Osteoblast (primary cell): Measurements from ENCODE around the gene DFFB. TPM values are rescaled to one million over a fixed set of nuclear protein-coding genes. Genes with fewer than 3 reads are reported as not detected.

ENCODE experiments used
- DNase-seq: peaks from one replicate; pipeline ENCODE4 v3.0.0; 2011; ENCODE audit warnings: low spot score, mixed read lengths; ENCODE audit not compliant: insufficient read length; ENCODE audit errors: missing footprints
- H2AFZ ChIP-seq: 2 replicates; pipeline ENCODE4 v1.6.0; 2011; ENCODE audit warnings: mild to moderate bottlenecking, low read length
- H3K27ac ChIP-seq: 2 replicates; pipeline ENCODE4 v1.5.1; 2011; ENCODE audit warnings: mild to moderate bottlenecking, low read depth, low read length, moderate library complexity
- H3K27me3 ChIP-seq: 2 replicates; pipeline ENCODE4 v1.6.0; 2012; ENCODE audit warnings: mild to moderate bottlenecking, control low read depth, inconsistent platforms, low read length, moderate library complexity; ENCODE audit not compliant: insufficient read depth
- H3K36me3 ChIP-seq: 2 replicates; pipeline ENCODE4 v1.5.1; 2011; ENCODE audit warnings: mild to moderate bottlenecking, low read length, control low read depth, moderate library complexity; ENCODE audit not compliant: insufficient read depth
- H3K4me1 ChIP-seq: 2 replicates; pipeline ENCODE4 v1.5.1; 2011; ENCODE audit warnings: mild to moderate bottlenecking, low read length, control low read depth, moderate library complexity; ENCODE audit not compliant: insufficient read depth
- H3K4me2 ChIP-seq: 2 replicates; pipeline ENCODE4 v1.6.0; 2011; ENCODE audit warnings: mild to moderate bottlenecking, low read length; ENCODE audit not compliant: insufficient read depth
- H3K4me3 ChIP-seq: fragments of 200-600 bp; sonication (generic); 3 replicates; pipeline ENCODE4 v1.5.1; 2012; ENCODE audit warnings: mild to moderate bottlenecking, low read length, inconsistent platforms; ENCODE audit not compliant: insufficient read depth
- H3K79me2 ChIP-seq: 2 replicates; pipeline ENCODE4 v1.6.0; 2012; ENCODE audit warnings: mild to moderate bottlenecking, low read length, control low read depth, inconsistent platforms; ENCODE audit not compliant: insufficient read depth
- H3K9me3 ChIP-seq: 2 replicates; pipeline ENCODE4 v1.5.1; 2011; ENCODE audit warnings: low read depth, low read length, control low read depth
- H4K20me1 ChIP-seq: 2 replicates; pipeline ENCODE4 v1.6.0; 2012; ENCODE audit warnings: mild to moderate bottlenecking, low read length, control low read depth; ENCODE audit not compliant: insufficient read depth
- CTCF ChIP-seq: IDR thresholded peaks from 2 replicates; pipeline ENCODE4 v1.5.1; 2011; ENCODE audit warnings: mild to moderate bottlenecking, low read depth, low read length, moderate library complexity; ENCODE audit errors: extremely low read depth
- total RNA-seq: library from RNA; depleted of rRNA; stranded (reverse); fragments of >200 nt; gene quantifications from 2 replicates; pipeline ENCODE4 v1.2.3, GENCODE V29; 2012

Gene DFFB
- total RNA-seq, 1 donor, result 5.1 TPM

GRCh38 chr1:3821004-3821403 lies 36.3 kb upstream of the DFFB start:
- no peaks in the 10 kb centered on the region for H3K27me3 ChIP-seq
- TF ChIP-seq CTCF, result no peak
- H3K79me2 ChIP-seq, result no peaks in the 10 kb centered on the region
- H3K4me3 ChIP-seq, result no peak overlapping the region
- H3K4me2 ChIP-seq, result no peak overlapping the region
- no peak overlapping the region for H3K27ac ChIP-seq
- H4K20me1 ChIP-seq, result no peaks in the 10 kb centered on the region
- no peak for DNase-seq
- no peak overlapping the region for H2AFZ ChIP-seq
- H3K9me3 ChIP-seq, result no peaks in the 10 kb centered on the region
- no peaks in the 10 kb centered on the region for H3K4me1 ChIP-seq
- H3K36me3 ChIP-seq, result peaks cover 30% of the 10 kb centered on the region

- no peak for DNase-seq
- H3K4me1 ChIP-seq, result no peaks in the 10 kb centered on the region
- no peak overlapping the region for H3K27ac ChIP-seq
- TF ChIP-seq CTCF, result no peak
- no peak overlapping the region for H3K4me2 ChIP-seq
- no peak overlapping the region for H3K4me3 ChIP-seq
- H2AFZ ChIP-seq, result no peak overlapping the region
- H3K36me3 ChIP-seq, result peaks cover 30% of the 10 kb centered on the region
- no peaks in the 10 kb centered on the region for H3K27me3 ChIP-seq
- no peaks in the 10 kb centered on the region for H4K20me1 ChIP-seq
- H3K9me3 ChIP-seq, result no peaks in the 10 kb centered on the region
- no peaks in the 10 kb centered on the region for H3K79me2 ChIP-seq
Observed at GRCh38 chr1:3821447-3821846, 35.8 kb upstream of the DFFB start.

- no peaks in the 10 kb centered on the region for H3K9me3 ChIP-seq
- no peaks in the 10 kb centered on the region for H3K79me2 ChIP-seq
- H3K4me1 ChIP-seq, result no peaks in the 10 kb centered on the region
- H2AFZ ChIP-seq, result no peak overlapping the region
- no peak overlapping the region for H3K27ac ChIP-seq
- H3K4me2 ChIP-seq, result no peak overlapping the region
- peaks cover 30% of the 10 kb centered on the region for H3K36me3 ChIP-seq
- DNase-seq, result no peak
- H3K27me3 ChIP-seq, result no peaks in the 10 kb centered on the region
- no peaks in the 10 kb centered on the region for H4K20me1 ChIP-seq
- no peak for TF ChIP-seq CTCF
- no peak overlapping the region for H3K4me3 ChIP-seq
Observed at GRCh38 chr1:3821908-3822307, 35.4 kb upstream of the DFFB start.

- Histone ChIP-seq H3K27ac (no peak overlapping the region), H3K4me2 (no peak overlapping the region), H2AFZ (no peak overlapping the region), H3K36me3 (peaks cover 30% of the 10 kb centered on the region), H3K9me3 (no peaks in the 10 kb centered on the region), H3K79me2 (no peaks in the 10 kb centered on the region), H4K20me1 (no peaks in the 10 kb centered on the region), H3K27me3 (no peaks in the 10 kb centered on the region), H3K4me1 (no peaks in the 10 kb centered on the region), H3K4me3 (no peak overlapping the region)
- DNase-seq, result no peak
- TF ChIP-seq CTCF, result no peak
Observed at GRCh38 chr1:3822421-3822820, 34.9 kb upstream of the DFFB start.
